Measurements from ENCODE around the gene ZNF638.

DNA sequence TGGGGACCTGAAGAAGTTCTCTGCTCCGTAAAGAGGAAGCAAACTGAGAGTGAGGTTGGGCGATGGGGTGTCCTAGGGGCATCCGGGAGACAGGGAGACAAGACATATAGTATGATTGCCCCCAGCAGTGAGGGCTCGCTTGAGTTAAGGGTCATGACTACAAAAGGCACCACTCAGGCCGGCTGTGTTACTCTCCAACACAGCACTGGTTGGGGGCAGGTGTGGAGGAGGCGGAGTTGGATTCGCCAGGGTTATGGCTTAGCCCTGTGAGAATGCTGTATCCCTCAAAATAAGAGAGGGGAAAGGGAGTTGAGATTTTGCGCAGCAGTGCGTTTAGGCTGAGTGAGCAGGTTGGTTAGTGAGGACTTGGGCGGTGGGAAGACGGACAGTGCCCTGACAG, 133.8 kb downstream of the ZNF638 start:
- TF ChIP-seq, protein P1, sequence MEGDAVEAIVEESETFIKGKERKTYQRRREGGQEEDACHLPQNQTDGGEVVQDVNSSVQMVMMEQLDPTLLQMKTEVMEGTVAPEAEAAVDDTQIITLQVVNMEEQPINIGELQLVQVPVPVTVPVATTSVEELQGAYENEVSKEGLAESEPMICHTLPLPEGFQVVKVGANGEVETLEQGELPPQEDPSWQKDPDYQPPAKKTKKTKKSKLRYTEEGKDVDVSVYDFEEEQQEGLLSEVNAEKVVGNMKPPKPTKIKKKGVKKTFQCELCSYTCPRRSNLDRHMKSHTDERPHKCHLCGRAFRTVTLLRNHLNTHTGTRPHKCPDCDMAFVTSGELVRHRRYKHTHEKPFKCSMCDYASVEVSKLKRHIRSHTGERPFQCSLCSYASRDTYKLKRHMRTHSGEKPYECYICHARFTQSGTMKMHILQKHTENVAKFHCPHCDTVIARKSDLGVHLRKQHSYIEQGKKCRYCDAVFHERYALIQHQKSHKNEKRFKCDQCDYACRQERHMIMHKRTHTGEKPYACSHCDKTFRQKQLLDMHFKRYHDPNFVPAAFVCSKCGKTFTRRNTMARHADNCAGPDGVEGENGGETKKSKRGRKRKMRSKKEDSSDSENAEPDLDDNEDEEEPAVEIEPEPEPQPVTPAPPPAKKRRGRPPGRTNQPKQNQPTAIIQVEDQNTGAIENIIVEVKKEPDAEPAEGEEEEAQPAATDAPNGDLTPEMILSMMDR (IDR thresholded peaks at IDR 0.05): no peak
- no peak for TF ChIP-seq ZFX (IDR thresholded peaks at IDR 0.05; ENCODE audit: borderline replicate concordance)
